HEK293 (cell line): ENCODE data around the gene TNFRSF13B.

Experiments used
- CTCF ChIA-PET: fragments of 350-600 bp; formaldehyde crosslinking; extraction: SDS; loops from one replicate; lab custom pipeline; 2021; ENCODE audit warnings: antibody characterized with exemption; lab: Yijun Ruan, JAX
- POLR2A ChIA-PET: fragments of 300-600 bp; formaldehyde crosslinking; extraction: SDS; loops from one replicate; lab custom pipeline; 2020; ENCODE audit warnings: antibody characterized with exemption, inconsistent platforms; lab: Yijun Ruan, JAX
- H3K27ac ChIP-seq: fragments of 200-500 bp; sonication (Bioruptor generic); 2 replicates; pipeline ENCODE4 v1.5.1; 2014; ENCODE audit warnings: low read depth, low read length, control low read depth, inconsistent platforms; ENCODE audit errors: extremely low read depth
- H3K36me3 ChIP-seq, 2 experiments: fragments of 200-500 bp in 1 of 2; sonication (Bioruptor generic) in 1 of 2; 1 replicate in 1 of 2; 2 replicates in 1 of 2; pipeline ENCODE4 v1.5.1; 2014 to 2017; ENCODE audit warnings: inconsistent platforms in 2 of 2, low read length in 2 of 2; ENCODE audit not compliant: control insufficient read depth in 2 of 2, insufficient read depth in 1 of 2
- H3K4me1 ChIP-seq: fragments of 200-500 bp; sonication (Bioruptor generic); 2 replicates; pipeline ENCODE4 v1.5.1; 2014; ENCODE audit warnings: mild to moderate bottlenecking, low read length, inconsistent platforms; ENCODE audit not compliant: control insufficient read depth, insufficient read depth
- H3K4me3 ChIP-seq: 2 replicates; pipeline ENCODE4 v1.5.1; 2011; ENCODE audit warnings: low read depth, mild to moderate bottlenecking, control low read depth, low read length, moderate library complexity
- H3K9me3 ChIP-seq: fragments of 200-500 bp; sonication (Bioruptor generic); 2 replicates; pipeline ENCODE4 v1.5.1; 2014; ENCODE audit warnings: low read depth, low read length, inconsistent platforms; ENCODE audit not compliant: control insufficient read depth, insufficient read depth
- AEBP2 ChIP-seq: fragments of 450-650 bp; formaldehyde crosslinking; IDR thresholded peaks from 2 replicates; pipeline ENCODE4 v1.5.1; 2016; ENCODE audit warnings: missing biosample characterization, missing genetic modification characterization, borderline replicate concordance
- HOXA7 ChIP-seq: sonication (generic); formaldehyde crosslinking; IDR thresholded peaks from 2 replicates; pipeline ENCODE4 v1.8.1; 2022; ENCODE audit warnings: missing genetic modification reagents, borderline replicate concordance
- MYNN ChIP-seq: fragments of 450-650 bp; formaldehyde crosslinking; IDR thresholded peaks from 2 replicates; pipeline ENCODE4 v1.5.1; 2016; ENCODE audit warnings: missing biosample characterization, missing genetic modification characterization, borderline replicate concordance
- OSR2 ChIP-seq: fragments of 450-650 bp; formaldehyde crosslinking; IDR thresholded peaks from 2 replicates; pipeline ENCODE4 v1.5.1; 2016; ENCODE audit warnings: missing biosample characterization, missing genetic modification characterization
- PATZ1 ChIP-seq: fragments of 450-650 bp; formaldehyde crosslinking; IDR thresholded peaks from 2 replicates; pipeline ENCODE4 v1.5.1; 2016; ENCODE audit warnings: missing biosample characterization, missing genetic modification characterization
- SCRT1 ChIP-seq: fragments of 450-650 bp; formaldehyde crosslinking; IDR thresholded peaks from 2 replicates; pipeline ENCODE4 v1.5.1; 2016; ENCODE audit warnings: missing biosample characterization, missing genetic modification characterization, borderline replicate concordance
- SP2 ChIP-seq: fragments of 450-650 bp; formaldehyde crosslinking; IDR thresholded peaks from 2 replicates; pipeline ENCODE4 v1.5.1; 2016; ENCODE audit warnings: missing biosample characterization, missing genetic modification characterization
- WT1 ChIP-seq: fragments of 450-650 bp; formaldehyde crosslinking; IDR thresholded peaks from 2 replicates; pipeline ENCODE4 v1.5.1; 2016; ENCODE audit warnings: missing biosample characterization, missing genetic modification characterization
- ZBTB21 ChIP-seq: fragments of 450-650 bp; formaldehyde crosslinking; IDR thresholded peaks from 2 replicates; pipeline ENCODE4 v1.5.1; 2017; ENCODE audit warnings: missing biosample characterization, missing genetic modification characterization
- ZBTB7A ChIP-seq: fragments of 450-650 bp; formaldehyde crosslinking; IDR thresholded peaks from 2 replicates; pipeline ENCODE4 v1.5.1; 2016; ENCODE audit warnings: low read depth, missing biosample characterization, missing genetic modification characterization
- ZEB2 ChIP-seq: fragments of 450-650 bp; formaldehyde crosslinking; IDR thresholded peaks from 2 replicates; pipeline ENCODE4 v1.5.1; 2016; ENCODE audit warnings: missing biosample characterization, missing genetic modification characterization
- ZNF138 ChIP-seq: fragments of 450-650 bp; formaldehyde crosslinking; IDR thresholded peaks from 2 replicates; pipeline ENCODE4 v1.5.1; 2016; ENCODE audit warnings: missing biosample characterization, missing genetic modification characterization, borderline replicate concordance
- ZNF174 ChIP-seq: fragments of 450-650 bp; formaldehyde crosslinking; IDR thresholded peaks from 2 replicates; pipeline ENCODE4 v1.5.0; 2017; ENCODE audit warnings: missing biosample characterization, mild to moderate bottlenecking, missing genetic modification characterization
- ZNF19 ChIP-seq: fragments of 450-650 bp; formaldehyde crosslinking; IDR thresholded peaks from 2 replicates; pipeline ENCODE4; 2016; ENCODE audit warnings: missing biosample characterization, missing genetic modification characterization, low read depth
- ZNF280C ChIP-seq: fragments of 450-650 bp; formaldehyde crosslinking; IDR thresholded peaks from 2 replicates; pipeline ENCODE4 v1.5.1; 2016; ENCODE audit warnings: missing biosample characterization, missing genetic modification characterization
- ZNF354C ChIP-seq: fragments of 450-650 bp; formaldehyde crosslinking; IDR thresholded peaks from 2 replicates; pipeline ENCODE4 v1.5.1; 2016; ENCODE audit warnings: missing biosample characterization, missing genetic modification characterization, low read depth, borderline replicate concordance
- ZNF514 ChIP-seq: fragments of 450-650 bp; formaldehyde crosslinking; IDR thresholded peaks from 2 replicates; pipeline ENCODE4 v1.5.1; 2016; ENCODE audit warnings: missing biosample characterization, missing genetic modification characterization
- ZNF555 ChIP-seq: fragments of 450-650 bp; formaldehyde crosslinking; conservative IDR thresholded peaks from 2 replicates; pipeline ENCODE4 v1.5.1; 2017; ENCODE audit warnings: missing biosample characterization, mild to moderate bottlenecking, missing genetic modification characterization, inconsistent platforms
- ZSCAN4 ChIP-seq: fragments of 450-650 bp; formaldehyde crosslinking; IDR thresholded peaks from 2 replicates; pipeline ENCODE4 v1.5.1; 2017; ENCODE audit warnings: missing biosample characterization, missing genetic modification characterization
- ZSCAN5A ChIP-seq: fragments of 450-650 bp; formaldehyde crosslinking; IDR thresholded peaks from 2 replicates; pipeline ENCODE4 v1.5.1; 2016; ENCODE audit warnings: missing biosample characterization, missing genetic modification characterization

Gene TNFRSF13B

GRCh38 chr17:16995930-16996329 is 24.0 kb upstream of the TNFRSF13B start:
- ChIA-PET POLR2A (no interaction called here), CTCF (interaction anchor here (1.1 kb wide), 1 partner anchor 25 kb away, joined by 4 read pairs; no protein-coding TSS in a partner anchor)
- no peaks in the 10 kb centered on the region for H3K9me3 ChIP-seq
- no peak overlapping the region for H3K4me3 ChIP-seq
- no peak overlapping the region for H3K27ac ChIP-seq
- no peaks in the 10 kb centered on the region for H3K4me1 ChIP-seq
- no peak for TF ChIP-seq ZNF555 (tag by site-specific recombination)
- no peak for TF ChIP-seq HOXA7 (CRISPR knock-in tag)
- TF ChIP-seq ZSCAN4 (tag by site-specific recombination): no peak
- no peak for TF ChIP-seq ZNF138 (tag by site-specific recombination)
- no peak for TF ChIP-seq SP2 (tag by site-specific recombination)
- no peak for TF ChIP-seq ZNF514 (tag by site-specific recombination)
- TF ChIP-seq AEBP2 (tag by site-specific recombination): no peak
- no peak for TF ChIP-seq ZBTB7A
- TF ChIP-seq ZEB2 (tag by site-specific recombination): no peak
- no peak for TF ChIP-seq ZNF19
- TF ChIP-seq ZNF174 (tag by site-specific recombination): no peak
- TF ChIP-seq MYNN (tag by site-specific recombination): no peak
- no peak for TF ChIP-seq ZBTB21 (tag by site-specific recombination)
- no peak for TF ChIP-seq WT1 (tag by site-specific recombination)
- TF ChIP-seq ZNF354C (tag by site-specific recombination): no peak
- no peak for TF ChIP-seq ZNF280C (tag by site-specific recombination)
- TF ChIP-seq OSR2: no peak
- no peak for TF ChIP-seq ZSCAN5A (tag by site-specific recombination)
- TF ChIP-seq PATZ1 (tag by site-specific recombination): no peak
- no peak for TF ChIP-seq SCRT1 (tag by site-specific recombination)
- H3K36me3 ChIP-seq: no peaks in the 10 kb centered on the region
